ENCODE results near the gene ARHGAP29.

DNA sequence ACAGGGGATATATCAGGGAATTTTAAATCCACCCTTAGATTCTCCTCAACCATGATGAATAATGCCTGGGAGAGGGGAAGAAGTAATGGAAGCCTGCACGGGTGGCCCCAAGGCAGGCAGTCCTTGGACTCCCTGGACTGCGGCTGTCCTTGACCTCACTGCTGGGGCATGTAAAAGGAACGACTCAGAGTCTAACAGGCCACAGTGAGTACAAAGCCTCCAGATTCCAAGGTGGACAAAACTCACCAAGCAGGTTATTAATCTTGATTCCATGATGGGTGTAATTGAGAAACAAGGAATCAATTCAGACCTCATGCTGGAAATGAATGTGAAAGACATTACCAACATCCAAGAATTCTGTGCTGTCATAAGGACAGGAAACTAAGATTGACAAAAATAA, 13.0 kb upstream of the ARHGAP29 start:
- TF ChIP-seq POLR2AphosphoS5 (IDR thresholded peaks at IDR 0.05; ENCODE audit: low read depth, low read length): no peak
- TF ChIP-seq, protein P1, sequence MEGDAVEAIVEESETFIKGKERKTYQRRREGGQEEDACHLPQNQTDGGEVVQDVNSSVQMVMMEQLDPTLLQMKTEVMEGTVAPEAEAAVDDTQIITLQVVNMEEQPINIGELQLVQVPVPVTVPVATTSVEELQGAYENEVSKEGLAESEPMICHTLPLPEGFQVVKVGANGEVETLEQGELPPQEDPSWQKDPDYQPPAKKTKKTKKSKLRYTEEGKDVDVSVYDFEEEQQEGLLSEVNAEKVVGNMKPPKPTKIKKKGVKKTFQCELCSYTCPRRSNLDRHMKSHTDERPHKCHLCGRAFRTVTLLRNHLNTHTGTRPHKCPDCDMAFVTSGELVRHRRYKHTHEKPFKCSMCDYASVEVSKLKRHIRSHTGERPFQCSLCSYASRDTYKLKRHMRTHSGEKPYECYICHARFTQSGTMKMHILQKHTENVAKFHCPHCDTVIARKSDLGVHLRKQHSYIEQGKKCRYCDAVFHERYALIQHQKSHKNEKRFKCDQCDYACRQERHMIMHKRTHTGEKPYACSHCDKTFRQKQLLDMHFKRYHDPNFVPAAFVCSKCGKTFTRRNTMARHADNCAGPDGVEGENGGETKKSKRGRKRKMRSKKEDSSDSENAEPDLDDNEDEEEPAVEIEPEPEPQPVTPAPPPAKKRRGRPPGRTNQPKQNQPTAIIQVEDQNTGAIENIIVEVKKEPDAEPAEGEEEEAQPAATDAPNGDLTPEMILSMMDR (IDR thresholded peaks at IDR 0.05): no peak
- no peak for TF ChIP-seq TCF7L2 (IDR thresholded peaks at IDR 0.05; ENCODE audit: low read depth, low read length)

Measured in Panc1 (cell line).